PC-9 (cell line): ENCODE data around the gene LYRM1. TPM values are rescaled to one million over a fixed set of nuclear protein-coding genes. Genes with fewer than 3 reads are reported as not detected.

Experiments
- BruUV-seq: library from RNA; stranded (reverse); fragments of 400-500 nt; replicated peaks from 2 replicates; lab custom pipeline; 2021; lab: Mats Ljungman, UMichigan
- CTCF ChIA-PET: fragments of 300-600 bp; sonication (Branson Sonifier 250); formaldehyde crosslinking; loops from one replicate; lab custom pipeline; 2022; ENCODE audit warnings: antibody characterized with exemption; lab: Charles Lee
- POLR2A ChIA-PET: fragments of 300-600 bp; sonication (Branson Sonifier 250); formaldehyde crosslinking; loops from one replicate; lab custom pipeline; 2022; ENCODE audit warnings: antibody characterized with exemption; ENCODE audit not compliant: unreplicated experiment; lab: Charles Lee
- DNase-seq, 2 experiments: peaks; one replicate each; pipeline versions ENCODE4 v3.0.0 to v3.0.0-alpha.2; 2015 to 2022; ENCODE audit warnings: mixed read lengths in 1 of 2
- H2AFZ ChIP-seq: fragments of 200-600 bp; sonication (generic); 2 replicates; pipeline ENCODE4 v1.8.1; 2017; ENCODE audit warnings: antibody characterized with exemption
- H3F3A ChIP-seq: fragments of 200-600 bp; sonication (generic); 2 replicates; pipeline ENCODE4 v1.8.1; 2017; ENCODE audit warnings: antibody characterized with exemption, mild to moderate bottlenecking, low read depth; ENCODE audit not compliant: insufficient read depth
- H3K27ac ChIP-seq: fragments of 200-600 bp; sonication (generic); 2 replicates; pipeline ENCODE4 v1.6.1; 2016; ENCODE audit warnings: mixed run types
- H3K27me3 ChIP-seq: fragments of 200-600 bp; sonication (generic); 2 replicates; pipeline ENCODE4 v1.6.1; 2016; ENCODE audit warnings: low read depth, mixed run types; ENCODE audit not compliant: insufficient read depth
- H3K36me3 ChIP-seq: fragments of 200-600 bp; sonication (generic); 2 replicates; pipeline ENCODE4 v1.6.1; 2016; ENCODE audit warnings: low read depth, mixed run types
- H3K4me1 ChIP-seq: fragments of 200-600 bp; sonication (generic); replicated peaks from 2 replicates; pipeline ENCODE4 v1.6.1; 2016; ENCODE audit warnings: mixed run types; ENCODE audit not compliant: insufficient read depth
- H3K4me2 ChIP-seq: fragments of 200-600 bp; sonication (generic); 2 replicates; pipeline ENCODE4 v1.6.1; 2017; ENCODE audit warnings: mixed run types
- H3K4me3 ChIP-seq: fragments of 200-600 bp; sonication (generic); 2 replicates; pipeline ENCODE4 v1.6.1; 2016; ENCODE audit warnings: mixed run types
- H3K79me2 ChIP-seq: fragments of 200-600 bp; sonication (generic); 2 replicates; pipeline ENCODE4 v1.6.1; 2017; ENCODE audit warnings: low read depth, mixed run types
- H3K9me2 ChIP-seq: fragments of 200-600 bp; sonication (generic); 2 replicates; pipeline ENCODE4 v1.8.1; 2017; ENCODE audit warnings: mild to moderate bottlenecking; ENCODE audit not compliant: insufficient read depth
- H3K9me3 ChIP-seq: fragments of 200-600 bp; sonication (generic); 2 replicates; pipeline ENCODE4 v1.8.1; 2016; ENCODE audit warnings: low read depth; ENCODE audit not compliant: insufficient read depth
- H4K20me1 ChIP-seq: fragments of 200-600 bp; sonication (generic); 2 replicates; pipeline ENCODE4 v1.8.1; 2017; ENCODE audit not compliant: insufficient read depth
- CTCF ChIP-seq: fragments of 200-600 bp; sonication (generic); conservative IDR thresholded peaks from 2 replicates; pipeline ENCODE4 v1.6.1; 2017; ENCODE audit warnings: mixed run types, antibody characterized with exemption, mild to moderate bottlenecking, moderate library complexity
- EZH2 ChIP-seq: fragments of 200-600 bp; sonication (generic); IDR thresholded peaks from 2 replicates; pipeline ENCODE4 v1.8.0; 2017; ENCODE audit warnings: antibody characterized with exemption, low read depth
- intact Hi-C: fragments of 100-400 bp; cut with micrococcal nuclease; formaldehyde crosslinking; loops from one replicate; pipeline ENCODE4 v1.10.0; 2022; ENCODE audit not compliant: unreplicated experiment
- total RNA-seq: library from RNA; stranded (reverse); gene quantifications from 2 replicates; pipeline ENCODE4 v1.2.3, GENCODE V29; 2021

Gene LYRM1
- total RNA-seq, 1 experiment from 2014 or later = 51.7 TPM

GRCh38 chr16:20868890-20869289 is 31.7 kb upstream of the LYRM1 start:
- CTCF ChIA-PET = no interaction called here
- Histone ChIP-seq H3K4me1 (peaks cover 23% of the 10 kb centered on the region), H3F3A (peaks cover 19% of the 10 kb centered on the region; the same call in 1 of the 2 replicates), H3K79me2 (peaks cover 83% of the 10 kb centered on the region), H4K20me1 (peaks cover 9% of the 10 kb centered on the region; the same call in 1 of the 2 replicates), H2AFZ (no peak overlapping the region), H3K9me2 (no peaks in the 10 kb centered on the region), H3K4me2 (no peak overlapping the region), H3K4me3 (no peak overlapping the region), H3K36me3 (no peaks in the 10 kb centered on the region), H3K27me3 (no peaks in the 10 kb centered on the region), H3K27ac (no peak overlapping the region), H3K9me3 (no peaks in the 10 kb centered on the region)
- intact Hi-C loops = no loop called here
- no TSS peak for BruUV-seq
- POLR2A ChIA-PET = no interaction called here
- TF ChIP-seq CTCF = no peak
- no peak for TF ChIP-seq EZH2
- peak in 1 of 2 experiments; percentile 53 for DNase-seq

- intact Hi-C loops = no loop called here
- no peak overlapping the region for H3K4me2 ChIP-seq
- TF ChIP-seq EZH2 (no peak), CTCF (no peak)
- no peak overlapping the region for H3K4me3 ChIP-seq
- peaks cover 22% of the 10 kb centered on the region for H3K4me1 ChIP-seq
- no peak for DNase-seq
- H4K20me1 ChIP-seq = peaks cover 16% of the 10 kb centered on the region; the same call in 1 of the 2 replicates
- no peaks in the 10 kb centered on the region for H3K9me3 ChIP-seq
- no peaks in the 10 kb centered on the region for H3K9me2 ChIP-seq
- no TSS peak for BruUV-seq
- no peaks in the 10 kb centered on the region for H3K27me3 ChIP-seq
- peaks cover 18% of the 10 kb centered on the region; the same call in 1 of the 2 replicates for H3F3A ChIP-seq
- no peaks in the 10 kb centered on the region for H3K36me3 ChIP-seq
- CTCF ChIA-PET = no interaction called here
- H3K27ac ChIP-seq = no peak overlapping the region
- H2AFZ ChIP-seq = no peak overlapping the region
- peaks cover 82% of the 10 kb centered on the region for H3K79me2 ChIP-seq
- POLR2A ChIA-PET = interaction anchor here (0.6 kb wide), 1 partner anchor 9 kb away, joined by 6 read pairs; no protein-coding TSS in a partner anchor
Observed at GRCh38 chr16:20870122-20870820, 30.3 kb upstream of the LYRM1 start.

- Histone ChIP-seq H3F3A (peaks cover 9% of the 10 kb centered on the region; the same call in 1 of the 2 replicates), H2AFZ (no peak overlapping the region), H3K36me3 (no peaks in the 10 kb centered on the region), H3K27me3 (no peaks in the 10 kb centered on the region), H3K27ac (no peak overlapping the region), H3K4me2 (no peak overlapping the region), H3K4me3 (no peak overlapping the region), H4K20me1 (peaks cover 16% of the 10 kb centered on the region; the same call in 1 of the 2 replicates), H3K4me1 (peaks cover 12% of the 10 kb centered on the region), H3K79me2 (peaks cover 82% of the 10 kb centered on the region), H3K9me2 (no peaks in the 10 kb centered on the region), H3K9me3 (no peaks in the 10 kb centered on the region)
- intact Hi-C loops = no loop called here
- POLR2A ChIA-PET = interaction anchor here (0.6 kb wide), 1 partner anchor 8 kb away, joined by 6 read pairs; no protein-coding TSS in a partner anchor
- CTCF ChIA-PET = no interaction called here
- no peak for DNase-seq
- TF ChIP-seq EZH2 = no peak
- TF ChIP-seq CTCF = no peak
- no TSS peak for BruUV-seq
Observed at GRCh38 chr16:20871258-20871657, 29.3 kb upstream of the LYRM1 start.
